NCI-H2227 treated with DMSO at 0.1 percent for 48 hours (cell line): ENCODE data around the gene VKORC1.
A peak's percentile ranks its signal among the peaks of the same experiment; 100 is the strongest.

Experiments used
- DNase-seq: peaks from one replicate; lab custom pipeline; 2025; lab: John Stamatoyannopoulos, UW

Gene VKORC1

DNA sequence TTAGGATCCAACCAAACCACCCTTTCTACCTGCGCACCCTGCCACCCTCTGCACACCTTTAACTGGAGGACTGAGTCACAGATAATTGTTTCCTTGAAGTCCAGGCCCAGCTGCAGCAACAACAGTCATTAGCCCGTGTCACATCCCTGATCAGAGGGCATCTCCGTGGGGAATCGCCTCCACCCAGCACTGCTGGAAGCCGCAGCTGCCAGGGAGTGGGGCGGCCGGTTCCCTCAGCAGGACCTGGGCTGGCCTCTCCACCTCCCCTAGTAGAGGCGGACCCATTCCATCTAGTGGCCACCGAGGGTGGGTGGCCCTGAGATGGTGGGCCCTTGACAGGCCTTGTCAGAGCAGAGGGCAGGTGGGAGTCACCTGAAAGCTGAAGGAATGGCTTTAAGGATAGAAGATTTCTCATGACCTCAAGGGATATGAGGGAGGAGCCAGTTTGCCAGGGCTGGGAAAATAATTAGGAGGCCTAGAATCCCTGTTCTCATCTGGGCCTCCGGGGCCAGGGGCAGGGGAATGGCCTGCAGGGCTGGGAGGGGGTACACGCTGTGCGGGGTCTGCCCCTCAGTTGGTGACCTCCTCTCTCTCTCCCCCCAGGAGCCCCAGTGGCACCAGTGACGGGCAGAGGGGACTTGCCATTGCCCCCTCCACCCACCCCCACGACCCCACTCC is 12.1 kb downstream of the VKORC1 start:
- DNase-seq = no peak

DNA sequence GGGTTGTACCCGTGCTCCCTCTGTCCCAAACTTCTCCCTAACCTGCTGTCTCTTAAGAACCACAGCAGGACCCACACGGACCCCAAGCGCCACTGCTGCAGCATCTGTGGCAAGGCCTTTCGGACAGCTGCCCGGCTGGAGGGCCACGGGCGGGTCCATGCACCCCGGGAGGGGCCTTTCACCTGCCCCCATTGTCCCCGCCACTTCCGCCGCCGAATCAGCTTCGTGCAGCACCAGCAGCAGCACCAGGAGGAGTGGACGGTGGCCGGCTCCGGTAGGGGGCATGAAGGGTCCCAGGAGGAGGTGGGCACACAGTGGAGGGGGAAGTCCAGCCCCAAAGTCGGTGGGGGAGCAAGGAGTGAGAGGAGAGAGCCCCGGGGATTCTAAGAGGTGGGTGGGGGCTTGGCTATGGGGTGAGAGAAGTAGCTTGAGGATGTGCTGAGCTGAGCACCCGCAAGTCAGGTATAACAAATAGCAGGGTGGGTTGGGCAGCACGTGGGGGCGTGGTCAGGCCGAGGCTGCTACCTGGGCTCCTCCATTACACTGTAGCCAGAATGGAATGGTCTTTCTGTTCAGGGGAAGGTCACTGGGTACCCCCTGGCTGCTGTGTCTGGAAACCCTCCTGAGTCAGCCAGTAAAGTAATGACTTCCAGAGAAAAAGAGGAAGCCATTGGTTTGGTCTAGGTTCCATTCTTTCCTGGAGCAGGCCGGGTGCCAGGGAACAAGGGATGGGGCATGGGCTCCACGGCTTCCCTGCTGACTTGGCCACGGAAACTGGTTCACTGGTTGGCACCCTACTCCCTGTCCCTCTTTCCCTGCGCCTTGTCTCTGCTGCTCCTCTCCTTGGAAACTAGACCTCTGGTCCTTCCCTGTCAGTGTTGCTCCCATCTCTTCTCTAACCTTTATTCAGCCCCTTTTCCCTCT is 12.9 kb downstream of the VKORC1 start:
- no peak for DNase-seq

- DNase-seq = no peak
Measured at GRCh38 chr16:31080756-31081419, 13.7 kb downstream of the VKORC1 start.

- DNase-seq = no peak
Measured at GRCh38 chr16:31080035-31080629, 14.5 kb downstream of the VKORC1 start.

- no peak for DNase-seq
Measured at GRCh38 chr16:31079342-31079944, 15.2 kb downstream of the VKORC1 start.

DNA sequence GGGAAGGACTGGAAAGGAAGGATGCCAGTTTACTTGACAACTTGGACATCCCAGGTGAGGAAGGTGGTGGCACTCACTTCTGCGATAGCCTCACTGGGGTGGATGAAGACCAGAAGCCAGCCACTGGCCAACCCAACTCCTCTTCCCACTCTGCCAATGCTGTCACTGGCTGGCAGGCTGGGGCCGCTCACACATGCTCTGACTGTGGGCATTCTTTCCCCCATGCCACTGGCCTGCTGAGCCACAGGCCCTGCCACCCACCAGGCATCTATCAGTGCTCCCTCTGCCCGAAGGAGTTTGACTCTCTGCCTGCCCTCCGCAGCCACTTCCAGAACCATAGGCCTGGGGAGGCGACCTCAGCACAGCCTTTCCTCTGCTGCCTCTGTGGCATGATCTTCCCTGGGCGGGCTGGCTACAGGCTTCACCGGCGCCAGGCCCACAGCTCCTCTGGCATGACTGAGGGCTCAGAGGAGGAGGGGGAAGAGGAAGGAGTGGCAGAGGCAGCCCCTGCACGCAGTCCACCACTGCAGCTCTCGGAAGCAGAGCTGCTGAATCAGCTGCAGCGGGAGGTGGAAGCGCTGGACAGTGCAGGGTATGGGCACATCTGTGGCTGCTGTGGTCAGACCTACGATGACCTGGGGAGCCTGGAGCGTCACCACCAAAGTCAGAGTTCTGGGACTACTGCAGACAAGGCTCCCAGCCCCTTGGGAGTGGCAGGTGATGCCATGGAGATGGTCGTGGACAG is 15.8 kb downstream of the VKORC1 start:
- DNase-seq = no peak

GRCh38 chr16:31077592-31078396 is 16.8 kb downstream of the VKORC1 start:
- DNase-seq = no peak

DNA sequence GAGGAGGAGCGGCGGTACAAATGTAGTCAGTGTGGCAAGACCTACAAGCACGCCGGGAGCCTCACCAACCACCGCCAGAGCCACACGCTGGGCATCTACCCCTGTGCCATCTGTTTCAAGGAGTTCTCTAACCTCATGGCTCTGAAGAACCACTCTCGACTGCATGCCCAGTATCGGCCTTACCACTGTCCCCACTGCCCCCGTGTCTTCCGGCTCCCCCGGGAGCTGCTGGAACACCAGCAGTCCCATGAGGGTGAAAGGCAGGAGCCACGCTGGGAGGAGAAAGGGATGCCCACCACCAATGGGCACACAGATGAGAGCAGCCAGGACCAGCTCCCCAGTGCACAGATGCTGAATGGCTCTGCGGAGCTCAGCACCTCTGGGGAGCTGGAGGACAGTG is 17.6 kb downstream of the VKORC1 start:
- DNase-seq = no peak

- no peak for DNase-seq
Measured at GRCh38 chr16:31076319-31076718, 18.3 kb downstream of the VKORC1 start.

- no peak for DNase-seq
Measured at GRCh38 chr16:31074814-31075183, 19.8 kb downstream of the VKORC1 start.

GRCh38 chr16:31073970-31074813 is 20.4 kb downstream of the VKORC1 start, which contains the start of the genes ZNF646 and ZNF668:
Gene ZNF646 (plus strand): TSS chr16:31074422. CDS start chr16:31076325, 1,903 bp downstream.
Gene ZNF668 (minus strand): TSS chr16:31074240. CDS start chr16:31064459, 9,781 bp downstream.
- peak; percentile 100 for DNase-seq

DNA sequence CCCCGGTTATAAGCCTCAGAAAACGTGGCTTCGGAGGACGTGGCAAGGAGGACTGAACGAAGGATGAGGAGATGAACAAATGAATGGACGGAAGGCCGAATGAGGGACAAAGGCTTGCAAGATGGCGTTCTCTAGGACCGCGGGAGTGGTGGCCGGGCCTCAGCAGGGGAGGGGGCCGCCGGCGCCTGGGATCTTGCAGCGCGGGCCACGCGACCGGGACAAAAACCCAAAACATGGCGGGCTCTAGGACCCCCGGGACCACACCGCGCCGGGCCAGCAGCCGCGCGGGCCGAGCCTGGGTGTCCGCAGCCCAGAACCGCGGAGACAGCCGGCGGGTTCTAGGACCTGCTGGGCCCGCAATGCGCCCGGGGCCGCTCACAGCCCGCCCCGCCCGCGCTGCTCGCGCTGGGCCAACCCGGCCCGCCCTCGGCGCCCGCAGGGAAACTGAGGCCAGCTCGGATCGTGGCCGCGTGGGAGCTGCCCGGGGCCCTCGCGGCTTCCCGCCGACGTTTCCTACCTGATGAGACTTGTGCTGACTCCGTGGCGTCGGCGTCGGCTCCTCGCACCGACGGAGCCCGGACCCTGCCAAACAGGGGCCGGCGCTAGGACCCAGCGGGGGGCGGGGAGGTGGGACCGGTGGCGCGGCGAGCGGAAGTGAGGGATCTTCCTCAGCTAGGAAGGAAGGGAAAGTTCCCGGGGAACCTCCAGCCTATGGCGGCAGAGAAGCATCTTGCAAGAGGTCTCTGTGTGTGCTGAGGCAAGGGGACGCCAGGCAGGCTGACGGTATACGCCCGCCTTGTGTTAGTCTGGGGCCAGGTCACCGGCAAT is 21.2 kb downstream of the VKORC1 start:
- DNase-seq = peak; percentile 87

GRCh38 chr16:31072540-31073141 is 22.0 kb downstream of the VKORC1 start:
- no peak for DNase-seq

DNA sequence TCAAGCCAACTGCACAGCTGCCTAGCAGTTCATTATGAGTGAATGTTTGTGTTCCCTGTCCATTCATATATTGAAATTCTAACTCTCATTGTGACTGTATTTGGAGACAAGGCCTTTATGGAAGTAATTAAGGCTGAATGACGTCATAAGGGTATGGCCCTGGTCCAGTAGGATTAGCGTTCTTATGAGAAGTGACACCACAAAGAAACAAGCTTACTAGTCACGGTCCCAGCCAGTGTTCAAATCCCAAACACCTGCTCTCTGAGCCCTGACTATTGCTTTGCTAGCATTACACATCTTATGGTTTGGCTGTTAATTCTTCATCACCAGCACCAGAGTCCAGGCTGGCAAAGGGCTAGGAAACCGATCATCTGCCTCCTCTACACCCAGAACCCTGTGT is 22.7 kb downstream of the VKORC1 start:
- DNase-seq = no peak

DNA sequence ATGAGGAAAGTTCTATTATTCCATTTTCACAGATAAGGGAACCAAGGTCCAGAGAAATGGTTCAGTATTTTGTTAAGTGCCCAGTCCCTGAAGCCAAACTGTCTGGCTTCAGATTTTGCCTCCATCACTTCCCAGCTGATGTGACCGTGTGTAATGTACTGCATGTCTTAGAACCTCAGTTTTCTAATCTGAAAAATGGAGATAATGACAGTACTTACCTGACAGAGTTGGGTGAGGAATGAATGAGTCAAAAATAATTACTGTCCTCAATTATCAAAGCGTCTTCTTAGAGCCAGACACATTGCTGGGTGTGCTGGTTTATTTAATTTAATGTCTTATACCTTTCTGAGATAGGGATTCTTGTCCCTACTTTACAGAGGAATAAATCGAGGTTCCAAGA is 27.3 kb downstream of the VKORC1 start:
- DNase-seq = no peak

DNA sequence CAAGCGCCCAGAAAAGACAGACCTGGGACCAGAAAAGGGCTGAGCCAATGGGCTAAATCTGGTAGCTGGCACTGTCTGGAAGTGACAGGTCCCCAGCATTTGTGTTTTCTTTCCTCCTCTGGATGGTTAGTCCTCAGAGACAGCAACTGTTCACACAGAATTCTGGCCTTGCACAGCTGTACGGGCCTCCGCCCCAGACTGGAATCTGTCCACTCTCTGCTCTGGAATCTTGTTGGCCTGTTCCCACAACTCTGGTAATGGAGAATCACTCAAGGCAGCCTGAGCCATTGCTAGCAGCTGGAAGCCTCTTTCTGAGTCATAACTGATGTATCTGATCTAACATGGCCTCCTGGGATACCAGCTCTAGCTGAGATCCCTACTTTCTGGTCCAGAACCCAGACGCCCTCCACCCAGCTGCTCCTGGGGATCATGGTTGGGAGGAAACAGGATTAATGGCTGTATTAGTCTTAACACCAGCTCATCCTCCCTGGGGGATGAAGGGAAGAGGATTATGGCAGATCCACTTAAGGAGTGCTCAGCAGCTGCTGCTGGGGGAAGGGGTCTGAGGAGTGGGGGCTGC is 29.6 kb downstream of the VKORC1 start:
- DNase-seq = no peak

- DNase-seq = no peak
Measured at GRCh38 chr16:31063843-31064611, 30.6 kb downstream of the VKORC1 start.
